ENCODE data around the gene COX6B2.

Gene COX6B2

GRCh38 chr19:55311797-55312196 lies 42.7 kb downstream of the COX6B2 start:
- no peak for DNase-seq

- DNase-seq = no peak
Measured at GRCh38 chr19:55311397-55311796, 43.1 kb downstream of the COX6B2 start.

- DNase-seq = no peak
Measured at GRCh38 chr19:55310498-55310897, 44.0 kb downstream of the COX6B2 start.

GRCh38 chr19:55309448-55309847 lies 45.1 kb downstream of the COX6B2 start:
- DNase-seq = no peak

- DNase-seq = no peak
Measured at GRCh38 chr19:55308281-55308680, 46.2 kb downstream of the COX6B2 start.

- DNase-seq = no peak
Measured at GRCh38 chr19:55306712-55307111, 47.8 kb downstream of the COX6B2 start.

GRCh38 chr19:55305983-55306562 lies 48.4 kb downstream of the COX6B2 start:
- no peak for DNase-seq

GRCh38 chr19:55305491-55305890 lies 49.0 kb downstream of the COX6B2 start:
- peak; percentile 18 for DNase-seq

- DNase-seq = no peak
Measured at GRCh38 chr19:55304980-55305379, 49.5 kb downstream of the COX6B2 start.

- peak; percentile 11 for DNase-seq
Measured at GRCh38 chr19:55304279-55304978, 50.1 kb downstream of the COX6B2 start.

- no peak for DNase-seq
Measured at GRCh38 chr19:55303477-55303876, 51.0 kb downstream of the COX6B2 start.

GRCh38 chr19:55302318-55302703 lies 52.2 kb downstream of the COX6B2 start:
- DNase-seq = no peak

- peak; percentile 89 for DNase-seq
Measured at GRCh38 chr19:55301459-55302317, 52.8 kb downstream of the COX6B2 start.

GRCh38 chr19:55300886-55301458 lies 53.5 kb downstream of the COX6B2 start:
- DNase-seq = no peak

- no peak for DNase-seq
Measured at GRCh38 chr19:55299991-55300390, 54.5 kb downstream of the COX6B2 start.
